Neutrophil (primary cell): Measurements from ENCODE around the gene CST4.
"Not testable (repeated sequence)": the region's sequence is repeated elsewhere in the genome, so short reads cannot be mapped to it uniquely, and the experiment has no call there.

Source experiments
- H3K27ac ChIP-seq: fragments of 200-600 bp; sonication (generic); 2 replicates; pipeline ENCODE4 v1.5.1; 2016; ENCODE audit warnings: mild to moderate bottlenecking, moderate library complexity
- H3K27me3 ChIP-seq: fragments of 200-600 bp; sonication (generic); 2 replicates; pipeline ENCODE4 v1.6.0; 2016; ENCODE audit warnings: mild to moderate bottlenecking
- H3K36me3 ChIP-seq: fragments of 200-600 bp; sonication (generic); 2 replicates; pipeline ENCODE4 v1.5.1; 2017
- H3K4me1 ChIP-seq, 2 experiments: fragments of 200-600 bp in 1 of 2; sonication (generic) in 1 of 2; 1 replicate in 1 of 2; 2 replicates in 1 of 2; pipeline versions ENCODE4 v1.5.1 to v1.6.1; 2013 to 2016; ENCODE audit warnings: low read depth in 1 of 2, low read length in 1 of 2, mild to moderate bottlenecking in 1 of 2, moderate library complexity in 1 of 2; ENCODE audit not compliant: control insufficient read depth in 1 of 2, insufficient read depth in 1 of 2
- H3K4me3 ChIP-seq, 2 experiments: fragments of 200-600 bp in 1 of 2; sonication (generic) in 1 of 2; 1 replicate in 1 of 2; 2 replicates in 1 of 2; pipeline ENCODE4 v1.5.1; 2013 to 2016; ENCODE audit warnings: low read depth in 1 of 2, low read length in 1 of 2, mild to moderate bottlenecking in 1 of 2, moderate library complexity in 1 of 2
- H3K9me3 ChIP-seq: fragments of 200-600 bp; sonication (generic); 2 replicates; pipeline ENCODE4 v1.5.1; 2016
- TF ChIP-seq, protein P1 (sequence below): fragments of 200-600 bp; sonication (generic); IDR thresholded peaks from 2 replicates; pipeline ENCODE4 v1.5.1; 2016; ENCODE audit warnings: antibody characterized with exemption

Gene CST4, protein sequence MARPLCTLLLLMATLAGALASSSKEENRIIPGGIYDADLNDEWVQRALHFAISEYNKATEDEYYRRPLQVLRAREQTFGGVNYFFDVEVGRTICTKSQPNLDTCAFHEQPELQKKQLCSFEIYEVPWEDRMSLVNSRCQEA

DNA sequence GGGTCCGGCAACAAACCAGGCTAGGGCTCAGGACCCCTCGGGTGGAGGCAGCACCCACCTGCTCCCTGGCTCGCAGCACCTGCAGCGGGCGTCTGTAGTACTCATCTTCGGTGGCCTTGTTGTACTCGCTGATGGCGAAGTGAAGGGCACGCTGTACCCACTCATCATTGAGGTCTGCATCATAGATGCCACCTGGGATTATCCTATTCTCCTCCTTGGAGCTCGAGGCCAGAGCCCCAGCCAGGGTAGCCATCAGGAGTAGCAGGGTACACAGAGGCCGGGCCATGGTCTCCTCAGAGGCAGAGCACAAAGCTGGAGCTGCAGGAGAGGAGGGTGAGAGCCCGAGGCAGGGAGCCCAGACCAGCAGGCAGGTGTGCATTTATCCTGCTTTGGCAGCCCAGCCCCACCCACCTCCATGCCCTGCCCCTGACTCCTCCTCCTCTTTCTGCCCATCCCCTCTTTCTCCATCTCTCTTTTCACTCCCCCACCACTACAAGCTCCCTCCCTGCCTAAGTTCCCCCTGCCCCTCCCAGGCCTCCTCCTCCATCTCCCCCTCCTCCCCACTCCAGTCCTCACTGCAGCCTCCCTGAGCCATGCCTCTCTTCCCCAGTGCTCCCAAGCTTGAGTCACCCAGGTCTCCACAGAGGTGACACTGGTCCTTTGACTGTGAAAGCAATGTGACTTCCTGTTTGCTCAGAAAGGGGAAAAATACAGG lies at the start of gene CST4:
TSS of gene CST4 (minus strand) at position 355 of the 715 bp plus-strand sequence. CDS start at position 286, 69 bp downstream.
- H3K27ac ChIP-seq: not testable (repeated sequence)

DNA sequence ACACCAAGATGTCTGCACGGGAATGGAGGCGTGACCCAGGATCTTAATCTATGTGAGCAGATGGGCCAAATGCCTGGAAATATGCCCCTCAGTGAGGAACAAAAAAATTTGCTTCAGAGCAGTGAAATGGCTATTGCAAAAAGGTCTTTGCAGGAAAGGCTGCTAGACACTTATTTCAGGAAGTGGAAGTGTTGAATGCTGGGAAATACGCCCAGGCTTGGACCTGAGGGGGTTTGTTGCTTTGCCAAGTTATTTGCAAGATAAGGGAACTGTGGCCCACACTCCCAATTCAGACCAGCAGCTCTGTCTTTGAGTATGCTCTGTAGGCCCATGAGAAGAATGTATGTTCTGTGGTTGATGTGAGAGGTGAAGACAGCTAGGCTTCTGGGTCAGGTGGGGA lies 46.6 kb upstream of the CST4 start:
- H3K9me3 ChIP-seq, H3K36me3 ChIP-seq, H3K27me3 ChIP-seq, H3K4me3 ChIP-seq, H3K4me1 ChIP-seq, H3K27ac ChIP-seq: not testable (repeated sequence)

More for the DNA sequence above, at the start of gene CST4:
- not testable (repeated sequence) for H3K27me3 ChIP-seq, H3K36me3 ChIP-seq, H3K4me1 ChIP-seq, H3K9me3 ChIP-seq, H3K4me3 ChIP-seq

DNA sequence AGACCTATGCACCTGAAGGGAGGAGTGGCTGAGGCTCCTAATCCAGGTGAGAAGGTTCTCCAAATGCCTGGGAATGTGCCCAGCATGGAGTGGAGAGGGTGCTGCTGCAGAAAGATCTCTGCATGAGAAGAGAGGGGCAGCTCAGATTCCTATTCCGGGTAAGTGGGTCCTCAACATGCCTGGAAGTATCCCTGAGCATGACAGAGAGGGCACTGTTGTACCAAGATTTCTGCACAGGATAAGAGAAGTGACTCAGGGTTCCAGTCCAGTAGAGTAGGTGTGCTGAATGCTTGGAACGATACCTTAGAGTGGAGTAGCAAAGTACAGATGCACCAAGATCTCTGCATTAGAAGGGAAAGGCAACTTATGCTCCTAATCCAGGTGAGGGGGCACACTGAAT lies 46.1 kb upstream of the CST4 start:
- H3K27ac ChIP-seq, H3K36me3 ChIP-seq, H3K9me3 ChIP-seq, H3K4me3 ChIP-seq, H3K4me1 ChIP-seq, H3K27me3 ChIP-seq: not testable (repeated sequence)

DNA sequence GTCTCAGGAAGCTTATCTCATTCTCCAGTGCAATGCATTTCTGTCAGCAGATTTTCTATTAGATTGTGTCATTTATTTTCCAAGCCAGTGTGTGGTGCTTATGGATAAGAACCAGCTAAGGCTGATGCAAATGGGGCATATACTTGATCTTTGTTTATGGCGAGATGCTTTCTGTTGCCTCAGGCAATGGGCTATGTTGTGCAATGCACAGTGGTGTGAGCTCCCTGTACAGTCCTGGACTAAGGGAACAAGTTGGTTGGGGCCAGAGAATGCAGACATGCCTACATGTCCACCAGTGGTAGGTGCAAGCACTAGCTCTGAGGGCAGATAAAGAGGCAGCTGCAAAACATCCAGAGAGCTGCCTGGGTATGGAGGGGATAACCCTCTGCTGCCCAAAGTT lies 45.6 kb upstream of the CST4 start:
- not testable (repeated sequence) for H3K9me3 ChIP-seq, H3K4me3 ChIP-seq, H3K4me1 ChIP-seq, H3K27me3 ChIP-seq, H3K27ac ChIP-seq, H3K36me3 ChIP-seq

DNA sequence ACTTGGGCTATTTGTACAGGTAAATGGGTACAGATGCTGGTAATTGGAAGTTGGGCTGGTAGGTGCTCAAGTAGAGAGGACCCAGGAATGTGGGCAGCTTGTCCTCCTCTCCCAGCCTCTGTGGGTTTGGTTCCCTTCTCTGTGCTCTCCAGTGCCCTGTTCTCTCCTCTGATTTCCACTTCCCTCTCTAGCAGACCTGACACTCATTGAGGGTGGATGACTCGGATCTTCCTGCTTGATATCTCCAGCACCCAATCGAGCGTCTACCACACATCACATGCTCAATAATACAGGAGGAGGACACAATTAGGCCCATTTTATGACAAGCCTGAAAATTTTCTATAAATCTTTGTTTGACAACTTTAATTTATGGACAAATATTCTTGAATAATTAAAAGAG lies 38.2 kb upstream of the CST4 start:
- TF ChIP-seq, protein P1, sequence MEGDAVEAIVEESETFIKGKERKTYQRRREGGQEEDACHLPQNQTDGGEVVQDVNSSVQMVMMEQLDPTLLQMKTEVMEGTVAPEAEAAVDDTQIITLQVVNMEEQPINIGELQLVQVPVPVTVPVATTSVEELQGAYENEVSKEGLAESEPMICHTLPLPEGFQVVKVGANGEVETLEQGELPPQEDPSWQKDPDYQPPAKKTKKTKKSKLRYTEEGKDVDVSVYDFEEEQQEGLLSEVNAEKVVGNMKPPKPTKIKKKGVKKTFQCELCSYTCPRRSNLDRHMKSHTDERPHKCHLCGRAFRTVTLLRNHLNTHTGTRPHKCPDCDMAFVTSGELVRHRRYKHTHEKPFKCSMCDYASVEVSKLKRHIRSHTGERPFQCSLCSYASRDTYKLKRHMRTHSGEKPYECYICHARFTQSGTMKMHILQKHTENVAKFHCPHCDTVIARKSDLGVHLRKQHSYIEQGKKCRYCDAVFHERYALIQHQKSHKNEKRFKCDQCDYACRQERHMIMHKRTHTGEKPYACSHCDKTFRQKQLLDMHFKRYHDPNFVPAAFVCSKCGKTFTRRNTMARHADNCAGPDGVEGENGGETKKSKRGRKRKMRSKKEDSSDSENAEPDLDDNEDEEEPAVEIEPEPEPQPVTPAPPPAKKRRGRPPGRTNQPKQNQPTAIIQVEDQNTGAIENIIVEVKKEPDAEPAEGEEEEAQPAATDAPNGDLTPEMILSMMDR: no peak

DNA sequence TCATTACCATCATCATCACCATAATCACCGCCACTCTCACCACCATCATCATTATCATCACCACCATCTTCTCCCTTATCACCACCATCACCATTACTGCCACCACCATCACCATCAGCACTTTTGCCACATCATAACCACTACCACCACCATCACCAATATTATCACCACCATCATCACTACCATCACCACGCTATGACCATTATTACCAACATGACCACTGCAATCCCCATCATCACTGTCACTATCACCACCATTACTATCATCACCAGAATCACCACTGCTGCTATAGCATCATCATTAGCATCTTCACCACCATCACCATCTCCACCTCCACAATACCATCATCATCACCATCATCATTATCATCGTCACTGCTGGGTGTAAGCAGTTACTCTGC lies 36.3 kb upstream of the CST4 start:
- H3K27me3 ChIP-seq: no peaks in the 10 kb centered on the region
- H3K4me1 ChIP-seq: no peaks in the 10 kb centered on the region
- TF ChIP-seq, protein P1: no peak
- H3K9me3 ChIP-seq: no peaks in the 10 kb centered on the region
- H3K4me3 ChIP-seq: no peak overlapping the region
- no peaks in the 10 kb centered on the region for H3K36me3 ChIP-seq
- H3K27ac ChIP-seq: no peak overlapping the region

More for the DNA sequence above, 38.2 kb upstream of the CST4 start:
- Histone ChIP-seq H3K4me3 (no peak overlapping the region), H3K9me3 (no peaks in the 10 kb centered on the region), H3K4me1 (no peaks in the 10 kb centered on the region), H3K27me3 (no peaks in the 10 kb centered on the region), H3K36me3 (no peaks in the 10 kb centered on the region), H3K27ac (no peak overlapping the region)

DNA sequence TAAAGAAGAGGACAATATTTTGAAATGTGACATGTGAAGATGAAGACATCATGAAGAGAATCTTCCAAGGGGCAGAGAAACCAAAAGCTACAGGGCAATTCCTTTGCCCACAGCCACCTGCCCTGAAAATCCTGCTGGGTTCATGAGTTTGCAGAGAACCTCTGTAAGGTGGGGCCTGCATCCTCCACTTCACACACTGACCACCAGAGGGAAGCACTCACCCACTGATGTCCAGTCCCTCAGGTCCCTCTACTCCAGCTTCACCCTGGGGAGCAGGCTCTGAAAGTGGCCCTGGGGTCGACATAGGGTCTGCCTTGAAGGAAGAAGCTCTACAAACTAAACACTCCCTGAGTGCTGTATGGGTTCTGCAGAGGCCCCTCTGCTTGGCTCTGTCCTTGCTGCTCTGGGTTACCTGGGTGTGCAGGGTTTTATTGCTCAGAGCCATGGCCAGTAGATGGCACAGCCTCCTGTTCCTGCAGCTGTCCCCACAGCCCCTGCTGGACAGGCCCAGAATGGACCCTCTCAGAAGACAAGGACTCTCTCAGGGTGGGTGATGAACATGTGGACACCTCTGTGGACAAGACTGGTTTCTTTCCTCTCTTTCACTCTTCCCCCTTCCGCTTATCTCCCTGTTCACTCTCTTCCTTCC lies 34.9 kb upstream of the CST4 start:
- H3K4me1 ChIP-seq, H3K4me3 ChIP-seq, H3K27ac ChIP-seq, H3K9me3 ChIP-seq, H3K27me3 ChIP-seq, H3K36me3 ChIP-seq: not testable (repeated sequence)

DNA sequence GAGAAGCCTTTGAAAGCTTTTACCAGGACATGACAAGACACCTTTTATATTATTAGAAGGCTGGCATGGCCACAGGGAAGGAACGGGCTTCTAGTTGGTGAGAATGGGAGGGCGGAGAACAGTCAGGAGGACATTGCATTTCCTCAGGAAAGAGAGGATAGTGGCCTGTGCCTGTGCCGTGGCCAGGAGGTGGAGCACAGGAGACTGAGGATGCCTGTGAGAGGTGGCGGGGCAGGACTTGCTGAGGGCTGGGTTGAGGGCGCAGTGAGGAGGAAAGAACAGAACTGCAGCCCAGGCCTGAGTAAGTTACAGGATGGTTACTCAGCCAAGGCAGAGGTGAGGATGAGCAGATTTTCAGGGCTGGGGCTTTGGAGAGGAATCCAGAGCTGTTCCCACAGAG lies 34.0 kb upstream of the CST4 start:
- not testable (repeated sequence) for H3K27ac ChIP-seq, H3K27me3 ChIP-seq, H3K4me3 ChIP-seq, H3K36me3 ChIP-seq, H3K4me1 ChIP-seq, H3K9me3 ChIP-seq
